Measurements from ENCODE around the gene TIMP4. TPM values are rescaled to one million over a fixed set of nuclear protein-coding genes. Genes with fewer than 3 reads are reported as not detected.

Gene TIMP4
- total RNA-seq, 1 experiment from 2014 or later = 15.5 TPM

DNA sequence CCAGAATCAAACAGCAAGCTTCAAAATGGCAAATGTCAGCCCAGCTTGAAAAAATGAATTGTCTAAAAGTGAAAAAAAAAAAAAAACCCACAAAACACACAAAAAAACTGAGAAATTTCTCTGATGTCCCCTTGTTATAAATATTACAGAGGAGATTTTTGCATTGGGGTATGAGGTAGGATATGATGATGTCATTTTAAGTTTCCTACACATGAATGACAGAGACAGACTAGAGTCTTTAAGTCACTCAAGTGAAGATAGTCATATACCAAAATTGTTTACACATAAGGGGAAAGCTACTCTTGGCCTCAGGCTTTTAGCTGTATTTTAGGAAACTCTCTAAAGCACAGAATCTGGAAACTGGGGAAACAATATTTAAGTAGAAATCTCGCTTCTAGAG lies 32.9 kb downstream of the TIMP4 start:
- DNase-seq = no peak
- no peak overlapping the region for H3K4me2 ChIP-seq
- H3K4me1 ChIP-seq (replicated peaks; ENCODE audit: insufficient read depth) = no peaks in the 10 kb centered on the region
- H4K20me1 ChIP-seq (ENCODE audit: insufficient read depth) = no peaks in the 10 kb centered on the region
- intact Hi-C loops (cut with micrococcal nuclease; ENCODE audit: unreplicated experiment) = no loop called here
- H2AFZ ChIP-seq = no peak overlapping the region
- no peaks in the 10 kb centered on the region for H3F3A ChIP-seq (ENCODE audit: insufficient read depth, low read depth)
- BruUV-seq (replicated peaks) = no TSS peak
- H3K27me3 ChIP-seq (ENCODE audit: insufficient read depth, low read depth) = no peaks in the 10 kb centered on the region
- ChIA-PET POLR2A (ENCODE audit: unreplicated experiment) (interaction anchor here (0.7 kb wide), 1 partner anchor 162 kb away, joined by 10 read pairs; no protein-coding TSS in a partner anchor), CTCF (no interaction called here)
- TF ChIP-seq, protein P1, sequence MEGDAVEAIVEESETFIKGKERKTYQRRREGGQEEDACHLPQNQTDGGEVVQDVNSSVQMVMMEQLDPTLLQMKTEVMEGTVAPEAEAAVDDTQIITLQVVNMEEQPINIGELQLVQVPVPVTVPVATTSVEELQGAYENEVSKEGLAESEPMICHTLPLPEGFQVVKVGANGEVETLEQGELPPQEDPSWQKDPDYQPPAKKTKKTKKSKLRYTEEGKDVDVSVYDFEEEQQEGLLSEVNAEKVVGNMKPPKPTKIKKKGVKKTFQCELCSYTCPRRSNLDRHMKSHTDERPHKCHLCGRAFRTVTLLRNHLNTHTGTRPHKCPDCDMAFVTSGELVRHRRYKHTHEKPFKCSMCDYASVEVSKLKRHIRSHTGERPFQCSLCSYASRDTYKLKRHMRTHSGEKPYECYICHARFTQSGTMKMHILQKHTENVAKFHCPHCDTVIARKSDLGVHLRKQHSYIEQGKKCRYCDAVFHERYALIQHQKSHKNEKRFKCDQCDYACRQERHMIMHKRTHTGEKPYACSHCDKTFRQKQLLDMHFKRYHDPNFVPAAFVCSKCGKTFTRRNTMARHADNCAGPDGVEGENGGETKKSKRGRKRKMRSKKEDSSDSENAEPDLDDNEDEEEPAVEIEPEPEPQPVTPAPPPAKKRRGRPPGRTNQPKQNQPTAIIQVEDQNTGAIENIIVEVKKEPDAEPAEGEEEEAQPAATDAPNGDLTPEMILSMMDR (conservative IDR thresholded peaks at IDR 0.05) = no peak
- no peak for TF ChIP-seq EZH2 (IDR thresholded peaks at IDR 0.05; ENCODE audit: low read depth)
- H3K9me3 ChIP-seq (ENCODE audit: insufficient read depth, low read depth) = no peaks in the 10 kb centered on the region
- H3K27ac ChIP-seq = no peak overlapping the region
- H3K36me3 ChIP-seq (ENCODE audit: low read depth) = no peaks in the 10 kb centered on the region
- no peaks in the 10 kb centered on the region for H3K9me2 ChIP-seq (ENCODE audit: insufficient read depth)
- H3K79me2 ChIP-seq (ENCODE audit: low read depth) = no peaks in the 10 kb centered on the region
- no peak overlapping the region for H3K4me3 ChIP-seq

DNA sequence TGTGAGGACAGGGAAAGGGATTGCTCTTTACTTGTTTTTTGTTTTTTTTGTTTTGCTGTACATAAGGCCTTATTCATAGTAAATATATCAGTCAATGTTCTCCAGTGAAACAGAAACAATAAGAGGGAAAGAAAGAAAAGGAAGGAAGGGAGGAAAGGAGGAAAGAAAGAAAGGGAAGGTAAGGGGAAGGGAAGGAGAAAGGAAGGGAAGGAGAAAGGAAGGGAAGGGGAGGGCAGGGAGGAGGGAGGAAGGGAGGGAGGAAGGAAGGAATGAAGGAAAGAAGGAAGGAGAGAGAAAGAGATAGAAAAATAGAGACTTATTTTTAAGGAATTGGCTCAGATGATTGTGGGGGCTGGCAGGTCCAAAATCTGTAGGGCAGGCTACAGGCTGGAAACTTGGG lies 37.2 kb downstream of the TIMP4 start:
- intact Hi-C loops (cut with micrococcal nuclease; ENCODE audit: unreplicated experiment) = no loop called here
- H3K27me3 ChIP-seq (ENCODE audit: insufficient read depth, low read depth) = 0 out of 2 replicates have a peak, but pooled peaks cover 4% of the 10 kb centered on the region
- no peaks in the 10 kb centered on the region for H3F3A ChIP-seq (ENCODE audit: insufficient read depth, low read depth)
- H3K36me3 ChIP-seq (ENCODE audit: low read depth) = no peaks in the 10 kb centered on the region
- H3K4me1 ChIP-seq (replicated peaks; ENCODE audit: insufficient read depth) = no peaks in the 10 kb centered on the region
- TF ChIP-seq, protein P1 (conservative IDR thresholded peaks at IDR 0.05) = no peak
- TF ChIP-seq EZH2 (IDR thresholded peaks at IDR 0.05; ENCODE audit: low read depth) = no peak
- no peak overlapping the region for H3K4me3 ChIP-seq
- BruUV-seq (replicated peaks) = no TSS peak
- DNase-seq = no peak
- H3K9me2 ChIP-seq (ENCODE audit: insufficient read depth) = no peaks in the 10 kb centered on the region
- no peaks in the 10 kb centered on the region for H4K20me1 ChIP-seq (ENCODE audit: insufficient read depth)
- CTCF ChIA-PET = no interaction called here
- POLR2A ChIA-PET (ENCODE audit: unreplicated experiment) = no interaction called here
- H2AFZ ChIP-seq = no peak overlapping the region
- no peak overlapping the region for H3K4me2 ChIP-seq
- no peak overlapping the region for H3K27ac ChIP-seq
- H3K79me2 ChIP-seq (ENCODE audit: low read depth) = no peaks in the 10 kb centered on the region
- no peaks in the 10 kb centered on the region for H3K9me3 ChIP-seq (ENCODE audit: insufficient read depth, low read depth)

DNA sequence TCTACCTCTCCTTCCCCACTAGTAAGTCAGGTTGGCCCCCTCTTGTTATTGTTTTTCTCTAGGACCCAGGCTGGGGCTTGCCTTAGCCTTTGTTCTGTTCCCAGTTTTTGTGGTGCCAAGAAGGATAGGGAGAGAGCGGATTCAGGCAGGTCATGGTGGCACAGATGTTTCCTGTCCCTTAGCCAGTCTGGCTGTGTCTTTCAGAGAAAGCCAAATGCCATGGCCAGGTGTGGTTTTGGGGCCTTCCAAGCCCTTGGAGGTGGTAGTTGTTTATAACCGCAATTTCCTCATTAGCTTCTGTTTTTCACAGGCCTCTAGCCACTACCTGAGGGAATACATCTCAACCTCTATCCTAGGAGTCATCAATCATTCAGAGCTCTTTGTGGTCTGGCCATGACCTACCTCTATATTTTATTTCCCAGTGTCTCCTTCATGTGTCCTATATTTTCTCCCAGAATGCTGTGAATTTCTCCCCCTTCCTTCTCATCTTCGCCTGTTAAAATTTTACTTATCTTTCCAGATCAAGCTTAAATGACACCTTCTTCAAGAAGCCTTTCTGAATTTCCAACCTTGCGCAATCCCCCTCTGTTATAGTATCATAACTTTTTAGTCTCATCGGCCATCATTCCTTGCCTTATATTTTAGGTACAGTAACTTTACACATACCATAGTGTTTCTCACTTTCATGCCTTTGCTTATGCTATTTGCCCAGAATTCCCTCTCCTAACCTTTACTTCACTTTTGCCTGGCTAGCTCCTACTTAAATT lies 38.2 kb downstream of the TIMP4 start:
- TF ChIP-seq EZH2 (IDR thresholded peaks at IDR 0.05; ENCODE audit: low read depth) = no peak
- TF ChIP-seq, protein P1 (conservative IDR thresholded peaks at IDR 0.05) = no peak
- CTCF ChIA-PET = no interaction called here

More for the DNA sequence above, 38.2 kb downstream of the TIMP4 start:
- no peak overlapping the region for H3K4me2 ChIP-seq
- no peaks in the 10 kb centered on the region for H3K79me2 ChIP-seq (ENCODE audit: low read depth)
- 0 out of 2 replicates have a peak, but pooled peaks cover 4% of the 10 kb centered on the region for H3K27me3 ChIP-seq (ENCODE audit: insufficient read depth, low read depth)
- BruUV-seq (replicated peaks) = no TSS peak
- H3K27ac ChIP-seq = no peak overlapping the region
- no peak overlapping the region for H2AFZ ChIP-seq
- POLR2A ChIA-PET (ENCODE audit: unreplicated experiment) = no interaction called here
- no peak for DNase-seq
- no peaks in the 10 kb centered on the region for H3F3A ChIP-seq (ENCODE audit: insufficient read depth, low read depth)
- no peaks in the 10 kb centered on the region for H4K20me1 ChIP-seq (ENCODE audit: insufficient read depth)
- no peaks in the 10 kb centered on the region for H3K9me3 ChIP-seq (ENCODE audit: insufficient read depth, low read depth)
- no peak overlapping the region for H3K4me3 ChIP-seq
- no peaks in the 10 kb centered on the region for H3K4me1 ChIP-seq (replicated peaks; ENCODE audit: insufficient read depth)
- no peaks in the 10 kb centered on the region for H3K36me3 ChIP-seq (ENCODE audit: low read depth)
- intact Hi-C loops (cut with micrococcal nuclease; ENCODE audit: unreplicated experiment) = no loop called here
- H3K9me2 ChIP-seq (ENCODE audit: insufficient read depth) = no peaks in the 10 kb centered on the region
